ACHN (cell line): ENCODE measurements around the gene MATK.

ENCODE experiments used
- DNase-seq: peaks from one replicate; pipeline ENCODE4 v3.0.0-alpha.2; 2015
- in situ Hi-C: cut with HindIII; loops from 2 replicates; pipeline ENCODE4 v1.10.0; 2017; ENCODE audit warnings: low sequenced_read_pairs, low pct_ligation_motif_present, low pct_unique_long_range_greater_than_20kb

The MATK gene

GRCh38 chr19:3800996-3801395 lies 14.8 kb upstream of the MATK start:
- no peak for DNase-seq
- in situ Hi-C loops, result no loop called here

GRCh38 chr19:3798137-3798536 lies 12.0 kb upstream of the MATK start:
- no peak for DNase-seq
- in situ Hi-C loops, result no loop called here

GRCh38 chr19:3796358-3796757 lies 10.2 kb upstream of the MATK start:
- in situ Hi-C loops, result no loop called here
- no peak for DNase-seq

GRCh38 chr19:3793799-3794198 lies 7.6 kb upstream of the MATK start:
- DNase-seq, result no peak
- in situ Hi-C loops, result no loop called here

- DNase-seq, result no peak
- in situ Hi-C loops, result no loop called here
These were observed 5.9 kb upstream of the MATK start for GRCh38 chr19:3792114-3792513.

GRCh38 chr19:3790941-3791340 lies 4.8 kb upstream of the MATK start:
- DNase-seq, result no peak
- in situ Hi-C loops, result no loop called here

GRCh38 chr19:3790209-3790734 lies 4.1 kb upstream of the MATK start:
- DNase-seq, result no peak
- in situ Hi-C loops, result no loop called here

- no peak for DNase-seq
- in situ Hi-C loops, result no loop called here
These were observed 3.0 kb upstream of the MATK start for GRCh38 chr19:3788996-3789778.

- DNase-seq, result no peak
- in situ Hi-C loops, result no loop called here
These were observed 687 bp downstream of the MATK start for GRCh38 chr19:3785451-3785937.

- DNase-seq, result peak; percentile 48
- in situ Hi-C loops, result no loop called here
These were observed 1.4 kb downstream of the MATK start for GRCh38 chr19:3784607-3785450.

- DNase-seq, result no peak
- in situ Hi-C loops, result no loop called here
These were observed 2.3 kb downstream of the MATK start for GRCh38 chr19:3783660-3784584.

- DNase-seq, result no peak
- in situ Hi-C loops, result no loop called here
These were observed 3.3 kb downstream of the MATK start for GRCh38 chr19:3782903-3783302.

GRCh38 chr19:3782330-3782729 lies 3.9 kb downstream of the MATK start:
- in situ Hi-C loops, result no loop called here
- DNase-seq, result no peak

- in situ Hi-C loops, result no loop called here
- no peak for DNase-seq
These were observed 4.6 kb downstream of the MATK start for GRCh38 chr19:3781603-3782002.

- in situ Hi-C loops, result no loop called here
- DNase-seq, result no peak
These were observed 5.3 kb downstream of the MATK start for GRCh38 chr19:3780786-3781304.

- no peak for DNase-seq
- in situ Hi-C loops, result no loop called here
These were observed 7.1 kb downstream of the MATK start for GRCh38 chr19:3778899-3779723.

- in situ Hi-C loops, result no loop called here
- no peak for DNase-seq
These were observed 7.9 kb downstream of the MATK start for GRCh38 chr19:3778104-3778867.
